CD4-positive, alpha-beta T cell treated with Interleukin-15 for 1 hour (primary cell): ENCODE data around the gene RAD54L.
A peak's percentile ranks its signal among the peaks of the same experiment; 100 is the strongest.
"Not testable (repeated sequence)": the region's sequence is repeated elsewhere in the genome, so short reads cannot be mapped to it uniquely, and the experiment has no call there.

Experiments used
- DNase-seq: peaks from one replicate; pipeline ENCODE4 v3.0.0-alpha.2; 2020

The RAD54L gene

DNA sequence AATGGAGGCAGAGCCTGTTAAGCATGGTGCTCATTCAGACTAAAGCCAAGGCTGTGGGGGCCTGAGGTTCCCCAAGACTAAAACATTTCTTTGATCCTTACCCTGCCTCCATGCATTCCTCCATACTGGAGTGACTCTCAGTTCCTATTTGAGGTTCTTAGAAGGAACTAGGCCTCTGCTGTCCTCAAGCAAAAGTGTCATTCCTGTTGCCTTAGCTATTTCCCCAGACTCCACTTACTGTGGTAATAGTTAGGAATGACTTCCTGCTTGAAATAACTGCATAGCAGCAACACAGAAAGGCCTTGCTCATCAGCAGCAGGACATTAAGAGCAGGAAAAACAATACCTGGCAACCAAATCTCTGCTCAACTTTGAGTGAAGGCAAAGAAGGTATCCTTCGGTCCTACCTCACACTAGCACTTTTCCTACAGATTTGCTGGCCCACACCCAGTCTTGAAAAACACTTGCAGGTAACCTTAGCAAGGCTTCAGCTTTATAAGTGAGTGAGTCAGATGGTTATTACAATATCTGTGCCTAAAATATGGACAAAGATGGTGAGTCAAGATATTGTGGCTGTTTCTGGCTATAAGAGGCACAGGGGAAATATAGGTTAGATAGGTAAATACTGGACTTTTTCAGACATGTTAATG is 41.0 kb downstream of the RAD54L start:
- DNase-seq: no peak

DNA sequence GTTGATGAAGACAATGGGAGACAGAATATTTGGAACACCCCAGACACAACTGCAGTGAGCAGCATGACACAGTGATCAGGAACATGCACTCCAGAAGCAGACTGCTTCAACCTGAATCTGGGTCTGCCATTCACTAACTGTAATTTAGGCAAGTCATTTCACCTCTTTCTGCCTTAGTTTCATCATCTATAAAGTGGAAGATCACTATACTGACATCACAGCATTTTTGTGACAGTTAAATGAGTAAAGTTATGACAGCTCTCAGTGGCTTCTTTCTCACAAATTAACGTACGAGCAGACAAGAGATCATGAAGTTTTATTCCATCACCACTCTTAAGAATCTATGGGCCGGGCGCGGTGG is 41.6 kb downstream of the RAD54L start:
- no peak for DNase-seq

DNA sequence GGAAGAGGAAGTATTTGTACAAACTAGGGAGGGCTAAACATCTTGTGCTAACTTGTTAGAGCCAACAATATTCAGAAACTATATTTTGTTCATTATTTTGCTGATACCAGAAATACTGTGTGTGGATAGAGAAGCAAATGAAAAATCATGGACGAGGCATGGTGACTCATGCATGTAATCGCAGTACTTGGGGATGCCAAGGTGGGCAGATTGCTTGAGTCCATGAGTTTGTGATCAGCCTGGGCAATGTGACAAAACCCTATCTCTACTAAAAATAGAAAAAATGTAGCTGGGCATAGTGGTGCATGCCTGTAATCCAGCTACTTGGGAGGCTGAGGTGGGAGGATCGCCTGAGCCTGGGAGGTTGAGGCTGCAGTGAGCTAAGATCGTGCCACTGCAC is 42.4 kb downstream of the RAD54L start:
- DNase-seq: no peak

DNA sequence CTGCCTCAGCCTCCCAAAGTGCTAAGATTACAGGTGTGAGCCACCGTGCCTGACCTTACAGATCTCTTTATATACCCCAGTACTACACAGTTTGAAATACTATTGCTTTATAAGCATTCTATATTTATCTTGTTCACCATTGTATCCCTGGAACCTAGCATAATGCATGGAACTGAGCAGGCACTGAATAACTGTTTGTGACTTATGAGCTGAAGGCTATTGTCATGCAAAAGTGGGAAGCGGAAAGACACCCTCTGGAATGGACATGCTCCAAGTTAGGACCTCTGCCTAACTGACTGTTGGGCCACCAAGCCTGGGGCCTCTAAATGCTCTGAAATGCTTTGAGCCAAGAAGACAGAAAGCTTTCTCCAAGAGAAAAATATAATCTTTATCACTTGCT is 47.7 kb downstream of the RAD54L start:
- no peak for DNase-seq

DNA sequence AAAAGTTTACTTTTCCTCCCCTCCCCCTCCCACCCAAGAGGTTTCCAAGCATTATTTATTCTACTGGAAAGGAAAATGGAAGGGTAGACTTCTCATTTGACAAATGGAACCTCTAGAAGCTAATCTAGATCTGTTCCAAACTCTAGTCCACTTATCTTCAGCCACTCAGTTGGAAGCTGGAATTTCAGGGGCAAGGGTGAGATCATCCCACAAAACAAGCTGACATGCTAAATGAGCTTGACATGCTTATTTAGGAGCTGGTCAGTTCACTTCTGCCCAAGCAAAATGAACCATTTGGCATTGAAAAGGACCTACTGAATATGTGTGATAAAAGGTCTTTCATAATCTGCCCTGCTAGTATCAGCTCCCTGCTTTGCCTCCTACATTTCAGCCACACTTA is 50.8 kb downstream of the RAD54L start:
- DNase-seq: no peak

DNA sequence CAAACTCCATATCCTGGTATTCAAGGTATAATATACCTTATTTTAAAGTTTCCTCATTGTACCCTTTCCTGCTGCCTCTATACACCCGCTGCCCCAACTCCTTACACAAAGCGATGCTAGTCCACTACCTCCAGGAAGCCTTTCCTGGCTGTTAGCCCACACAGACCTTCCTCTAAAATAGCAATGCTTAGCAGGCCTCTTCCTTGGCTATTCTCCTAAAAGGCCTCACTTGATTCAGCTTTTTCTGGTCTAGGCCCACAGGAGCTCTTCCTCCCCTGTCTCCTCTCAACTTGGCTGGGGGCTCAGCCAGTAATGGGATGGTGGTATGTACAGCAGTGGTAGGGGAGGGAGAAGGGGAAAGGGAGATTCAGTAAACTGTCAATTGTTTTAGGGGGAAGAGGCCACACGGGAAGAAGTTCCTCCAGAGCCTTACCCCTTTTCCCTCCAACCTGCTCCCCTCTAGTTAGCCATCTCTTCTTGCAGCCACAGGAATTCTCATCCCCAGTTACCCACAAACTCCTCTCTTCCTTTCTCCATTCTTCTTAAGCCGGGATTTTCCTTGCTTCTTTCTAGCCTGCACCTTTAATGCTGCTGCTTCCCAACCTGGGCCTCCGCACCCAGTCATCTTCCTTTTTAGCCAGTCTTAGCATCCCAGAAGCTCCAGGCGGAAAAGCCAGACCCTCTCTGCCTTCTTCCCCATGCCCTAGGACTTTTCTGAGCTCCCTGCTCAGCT is 53.3 kb downstream of the RAD54L start:
- DNase-seq: no peak

DNA sequence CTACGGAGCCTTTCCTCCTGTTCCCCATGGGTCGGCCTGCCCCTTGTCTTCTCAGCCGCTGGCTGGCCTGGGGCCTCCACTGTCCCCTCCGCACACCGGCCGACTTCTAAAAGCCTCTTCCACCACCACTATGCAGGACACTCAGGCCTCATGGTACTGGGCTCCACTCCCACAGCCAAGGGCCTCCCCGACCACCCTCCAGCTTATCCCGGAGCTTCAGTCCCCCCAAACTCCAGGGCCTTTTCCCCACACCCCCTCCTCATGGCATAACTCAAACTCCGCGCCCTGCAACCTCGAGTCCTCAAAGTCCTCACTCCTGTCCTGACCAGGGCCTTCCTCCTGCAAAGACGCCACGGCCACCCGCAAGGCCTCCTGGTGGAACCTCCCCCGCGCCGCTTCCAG is 53.8 kb downstream of the RAD54L start:
- no peak for DNase-seq

DNA sequence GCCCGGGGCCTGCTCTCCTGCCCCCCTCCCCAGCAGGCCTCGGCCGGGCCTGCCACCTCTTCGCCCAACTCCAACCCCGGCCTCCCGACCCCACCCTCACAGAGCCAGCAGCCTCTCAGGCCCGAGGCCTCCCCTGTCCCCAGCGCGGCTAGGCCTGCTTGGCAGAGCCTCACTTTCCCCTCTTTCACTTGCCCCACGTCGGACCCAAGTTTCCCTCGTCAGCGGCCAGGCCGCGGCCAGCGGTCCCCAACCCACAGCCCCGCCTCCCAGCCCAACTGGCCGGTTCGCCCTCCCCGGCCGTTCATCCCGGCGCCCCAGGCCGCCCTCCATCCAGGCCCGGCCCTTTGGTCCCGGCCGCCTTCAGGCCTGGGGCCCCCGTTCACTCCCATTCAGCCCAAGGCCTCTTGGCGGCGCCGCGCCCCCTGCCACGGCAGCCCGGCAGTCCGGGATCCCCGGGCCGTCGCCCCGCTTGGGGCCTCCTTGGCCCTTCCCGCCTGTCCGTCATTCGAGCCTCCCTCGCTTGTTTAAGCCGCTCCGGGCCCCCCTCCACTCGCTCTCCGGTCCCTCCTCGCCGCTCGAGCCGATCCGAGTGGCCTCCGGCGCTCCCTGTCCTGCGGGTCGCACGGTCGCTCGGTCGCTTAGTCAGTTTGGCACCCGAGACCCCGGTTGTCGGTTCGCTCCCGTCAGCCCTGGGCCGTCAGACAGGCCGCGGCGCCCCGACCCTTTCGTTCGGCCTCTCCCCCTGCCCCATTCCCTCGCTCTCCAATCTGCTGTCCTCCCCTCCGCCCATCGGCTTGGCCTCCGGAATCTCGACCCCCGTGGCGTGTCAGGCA is 54.5 kb downstream of the RAD54L start:
- DNase-seq: peak; percentile 53

DNA sequence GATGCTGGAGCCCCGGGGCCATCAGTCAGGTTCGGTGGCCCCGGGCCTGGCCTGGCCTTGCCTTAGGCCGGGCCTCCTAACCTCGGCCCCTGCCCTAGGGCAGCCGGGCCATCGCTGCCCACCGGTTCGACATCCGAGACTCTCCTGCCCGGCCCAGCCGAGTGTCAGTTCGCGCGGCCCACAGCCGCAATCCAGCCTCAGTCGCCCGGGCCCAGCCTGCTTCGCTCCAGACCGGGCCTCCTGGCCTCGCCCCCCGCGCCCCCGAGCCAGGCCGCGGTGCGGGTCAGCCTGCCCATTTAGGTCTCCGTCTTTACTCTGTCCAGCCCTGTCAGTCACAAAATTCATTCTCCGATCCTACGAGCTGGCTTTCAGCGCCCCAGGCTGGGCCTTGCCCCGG is 55.1 kb downstream of the RAD54L start:
- no peak for DNase-seq

DNA sequence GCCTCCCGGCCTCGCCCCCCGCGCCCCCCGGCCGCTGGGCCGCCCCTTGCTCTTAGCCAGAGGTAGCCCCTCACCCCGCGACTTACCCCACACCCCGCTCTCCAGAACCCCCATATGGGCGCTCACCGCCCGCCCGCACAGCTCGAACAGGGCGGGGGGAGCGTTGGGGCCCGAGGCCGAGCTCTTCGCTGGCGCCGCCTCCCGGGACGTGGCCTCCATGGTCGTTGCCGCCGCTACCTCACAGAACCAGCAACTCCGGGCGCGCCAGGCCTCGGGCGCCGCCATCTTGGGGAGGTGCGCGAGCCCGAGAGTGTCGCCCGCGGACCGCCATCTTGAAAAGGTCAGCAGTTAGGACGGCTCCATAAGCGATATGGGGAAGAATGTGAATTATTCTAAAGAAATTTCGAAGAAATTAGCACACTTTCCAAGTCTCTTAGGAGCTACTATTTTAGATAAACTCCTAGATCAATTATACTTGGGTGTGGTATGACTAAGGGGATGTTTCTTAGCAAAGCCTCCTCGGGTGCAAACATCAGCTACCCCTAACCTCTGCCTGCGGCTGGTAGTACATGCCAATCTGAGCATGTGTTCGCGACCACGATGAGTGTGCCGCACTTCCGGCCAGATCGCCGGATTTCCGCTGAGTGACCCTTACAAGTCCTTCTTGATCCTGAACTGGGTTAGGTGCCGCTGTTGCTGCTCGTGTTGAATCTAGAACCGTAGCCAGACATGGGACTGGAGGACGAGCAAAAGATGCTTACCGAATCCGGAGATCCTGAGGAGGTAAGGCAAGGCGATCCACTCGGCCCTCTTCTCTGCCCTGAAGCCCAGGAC is 55.7 kb downstream of the RAD54L start, which contains the start of the genes LRRC41 and UQCRH:
LRRC41 (minus strand) TSS at position 579 of the 834 bp plus-strand sequence; CDS start at position 285, 294 bp downstream.
UQCRH (plus strand) TSS at position 661 of the 834 bp plus-strand sequence; CDS start at position 730, 69 bp downstream.
- peak; percentile 92 for DNase-seq

DNA sequence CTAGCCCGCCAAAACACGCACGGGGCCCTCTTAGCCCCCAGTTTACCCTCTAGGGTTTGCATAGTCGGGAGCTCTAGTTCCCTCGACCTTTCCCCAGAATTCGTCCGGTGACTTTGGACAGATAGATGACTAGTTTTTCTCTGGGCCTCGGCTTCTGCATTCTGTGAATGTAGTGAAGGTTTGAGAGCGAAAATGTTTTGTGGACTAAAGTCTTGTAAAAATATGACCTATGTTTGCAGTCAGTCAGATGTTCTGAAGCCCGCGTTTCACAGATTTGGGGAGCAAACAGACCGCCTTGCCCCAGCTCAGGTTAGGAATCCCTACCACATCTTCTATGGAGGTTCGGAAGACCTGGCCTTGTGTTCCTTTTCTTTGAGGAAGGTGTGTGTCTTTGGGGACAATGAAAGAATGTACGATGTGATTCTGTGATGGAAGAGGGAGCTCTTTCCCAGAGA is 56.3 kb downstream of the RAD54L start:
- no peak for DNase-seq

DNA sequence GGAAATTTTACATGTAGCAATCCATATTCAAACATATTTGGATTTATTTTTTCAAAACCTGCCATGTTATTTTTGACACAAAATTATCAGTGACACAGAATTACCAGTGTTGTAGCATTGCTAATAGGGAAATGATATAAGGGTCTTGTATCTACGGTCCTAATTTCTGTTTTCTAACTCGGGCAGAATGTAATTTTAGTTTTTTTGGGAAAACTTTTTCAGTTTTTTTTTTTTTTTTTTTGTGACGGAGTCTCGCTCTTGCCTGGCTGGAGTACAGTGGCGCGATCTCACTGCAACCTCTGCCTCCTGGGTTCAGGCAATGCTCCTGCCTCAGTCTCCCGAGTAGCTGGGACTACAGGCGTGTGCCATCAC is 58.6 kb downstream of the RAD54L start:
- no peak for DNase-seq

DNA sequence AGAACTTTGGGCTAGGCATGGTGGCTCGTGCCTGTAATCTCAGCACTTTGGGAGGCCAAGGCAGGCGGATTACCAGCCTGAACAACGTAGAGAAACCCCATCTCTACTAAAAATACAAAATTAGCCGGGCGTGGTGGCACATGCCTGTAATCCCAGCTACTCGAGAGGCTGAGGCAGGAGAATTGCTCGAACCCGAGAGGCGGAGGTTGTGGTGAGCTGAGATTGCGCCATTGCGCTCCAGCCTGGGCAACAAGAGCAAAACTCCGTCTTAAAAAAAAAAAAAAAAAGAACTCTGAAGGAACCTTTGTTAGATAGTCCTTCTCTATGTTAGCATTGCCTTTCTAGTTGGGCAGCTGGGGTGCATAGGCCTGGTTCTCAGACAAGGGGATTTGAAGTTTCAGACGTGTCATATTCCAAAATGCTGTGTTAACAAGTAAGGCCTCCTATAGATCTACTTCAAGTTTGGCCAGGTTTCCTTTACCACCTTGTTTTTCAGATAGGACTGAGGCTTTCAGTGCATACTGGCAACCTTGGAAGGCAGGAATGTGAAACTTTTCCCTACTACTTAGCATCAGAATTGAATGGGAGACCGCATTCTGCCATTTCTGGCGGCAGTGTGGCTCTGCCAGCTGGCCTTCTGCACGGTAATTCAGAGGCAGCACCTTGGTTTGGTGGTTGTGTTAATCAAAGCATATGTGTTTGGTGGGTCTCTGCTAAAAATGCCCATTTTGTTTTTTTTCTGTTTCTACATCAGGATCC is 62.0 kb downstream of the RAD54L start:
- DNase-seq: no peak

DNA sequence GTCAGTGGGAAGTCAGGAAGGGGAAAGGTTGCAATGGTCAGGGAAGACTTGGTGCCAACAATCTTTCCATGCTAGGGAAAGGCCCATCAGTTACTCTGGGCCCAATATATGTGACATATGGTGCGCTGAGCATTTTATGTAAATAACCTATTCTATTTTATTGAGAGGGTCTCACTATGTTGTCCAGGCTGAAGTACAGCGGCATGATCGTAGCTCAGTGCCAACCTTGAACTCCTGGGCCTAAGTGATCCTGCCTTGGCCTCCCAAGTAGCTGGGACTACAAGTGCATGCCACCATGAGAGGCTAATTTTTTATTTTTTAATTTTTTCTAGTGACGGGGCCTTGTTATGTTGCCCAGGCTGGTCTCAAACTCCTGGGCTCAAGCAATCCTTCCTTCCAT is 62.8 kb downstream of the RAD54L start:
- DNase-seq: no peak

DNA sequence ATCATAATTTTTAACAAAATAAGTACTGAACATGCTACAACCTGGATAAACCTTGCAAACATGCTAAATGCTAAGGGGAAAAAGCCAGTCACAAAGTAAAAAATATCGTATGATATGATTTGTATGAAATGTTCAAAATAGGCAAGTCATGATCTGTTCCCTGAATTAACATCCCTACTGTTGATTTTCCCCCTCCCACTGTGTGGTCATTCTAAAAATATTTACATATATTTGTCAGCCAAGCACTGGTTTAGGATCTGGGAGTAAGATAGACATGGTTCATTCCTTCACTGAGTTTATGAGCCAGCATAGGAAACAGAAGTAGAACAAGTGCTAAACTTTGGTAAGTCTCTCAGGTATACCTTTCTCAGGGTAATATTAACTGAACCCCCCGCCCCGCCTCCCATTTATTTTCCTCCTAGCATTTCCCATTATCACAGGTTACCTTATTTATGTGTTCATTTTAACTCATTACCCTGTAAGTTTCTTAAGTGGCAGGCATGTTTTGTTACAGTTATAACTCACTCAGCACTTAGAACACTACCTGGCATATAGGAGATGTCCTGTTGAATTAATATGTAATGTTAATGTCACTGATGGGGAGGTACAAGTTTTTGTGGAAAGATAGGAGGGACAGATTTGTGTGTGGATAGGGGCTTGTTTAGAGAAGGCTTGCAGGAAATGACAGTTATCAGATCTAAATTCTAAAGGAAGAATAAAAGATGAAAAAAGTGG is 68.3 kb downstream of the RAD54L start:
- no peak for DNase-seq

DNA sequence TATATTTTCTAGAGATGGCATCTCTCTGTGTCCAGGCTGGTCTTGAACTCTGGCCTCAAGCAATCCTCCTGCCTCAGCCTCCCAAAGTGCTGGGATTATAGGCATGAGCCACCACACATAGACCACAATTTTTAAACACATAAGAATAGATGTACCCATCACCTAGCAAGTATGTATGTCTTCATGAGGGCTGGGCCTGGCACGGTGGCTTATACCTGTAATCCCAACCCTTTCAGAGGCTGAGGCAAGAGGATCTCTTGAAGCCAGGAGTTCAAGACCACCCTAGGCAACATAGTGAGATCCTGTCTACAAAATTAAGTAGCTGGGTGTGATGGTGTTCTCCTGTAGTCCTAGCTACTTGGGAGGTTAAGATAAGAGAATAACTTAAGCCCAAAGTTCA is 69.8 kb downstream of the RAD54L start:
- no peak for DNase-seq

DNA sequence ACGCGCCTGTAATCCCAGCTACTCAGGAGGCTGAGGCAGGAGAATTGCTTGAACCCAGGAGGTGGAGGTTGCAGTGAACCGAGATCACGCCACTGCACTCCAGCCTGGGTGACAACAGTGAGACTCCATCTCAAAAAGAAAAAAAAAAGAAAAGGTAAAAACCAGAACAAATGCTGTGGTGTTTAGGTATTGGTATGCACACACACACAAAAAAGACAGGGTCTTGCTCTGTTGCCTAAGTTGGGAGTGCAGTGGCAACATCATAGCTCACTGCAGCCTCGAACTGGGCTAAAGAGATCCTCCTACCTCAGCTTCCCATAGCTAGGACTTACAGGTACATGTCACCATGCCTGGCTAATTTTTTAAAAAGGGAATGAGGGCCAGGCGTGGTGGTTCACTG is 71.7 kb downstream of the RAD54L start:
- DNase-seq: not testable (repeated sequence)

DNA sequence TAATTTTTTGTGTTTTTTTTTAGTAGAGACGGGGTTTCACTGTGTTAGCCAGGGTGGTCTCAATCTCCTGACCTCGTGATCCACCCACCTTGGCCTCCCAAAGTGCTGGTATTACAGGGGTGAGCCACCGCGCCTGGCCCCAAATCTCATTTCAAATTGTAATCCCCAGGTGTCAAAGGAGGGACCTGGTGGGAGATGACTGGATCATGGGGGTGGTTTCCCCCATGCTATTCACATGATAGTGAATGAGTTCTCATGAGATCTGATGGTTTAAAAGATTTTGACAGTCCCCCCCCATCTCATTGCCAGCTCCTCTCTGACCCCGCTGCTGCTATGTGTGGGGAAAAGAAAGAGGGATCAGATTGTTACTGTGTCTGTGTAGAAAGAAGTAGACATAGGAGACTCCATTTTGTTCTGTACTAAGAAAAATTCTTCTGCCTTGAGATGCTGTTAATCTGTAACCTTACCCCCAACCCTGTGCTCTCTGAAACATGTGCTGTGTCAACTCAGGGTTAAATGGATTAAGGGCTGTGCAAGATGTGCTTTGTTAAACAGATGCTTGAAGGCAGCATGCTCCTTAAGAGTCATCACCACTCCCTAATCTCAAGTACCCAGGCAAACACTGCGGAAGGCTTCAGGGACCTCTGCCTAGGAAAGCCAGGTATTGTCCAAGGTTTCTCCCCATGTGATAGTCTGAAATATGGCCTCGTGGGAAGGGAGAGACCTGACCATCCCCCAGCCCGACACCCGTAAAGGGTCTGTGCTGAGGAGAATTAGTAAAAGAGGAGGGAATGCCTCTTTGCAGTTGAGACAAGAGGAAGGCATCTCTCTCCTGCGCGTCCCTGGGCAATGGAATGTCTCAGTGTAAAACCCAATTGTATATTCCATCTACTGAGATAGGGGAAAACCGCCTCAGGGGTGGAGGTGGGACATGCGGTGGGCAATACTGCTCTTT is 72.7 kb downstream of the RAD54L start:
- not testable (repeated sequence) for DNase-seq

DNA sequence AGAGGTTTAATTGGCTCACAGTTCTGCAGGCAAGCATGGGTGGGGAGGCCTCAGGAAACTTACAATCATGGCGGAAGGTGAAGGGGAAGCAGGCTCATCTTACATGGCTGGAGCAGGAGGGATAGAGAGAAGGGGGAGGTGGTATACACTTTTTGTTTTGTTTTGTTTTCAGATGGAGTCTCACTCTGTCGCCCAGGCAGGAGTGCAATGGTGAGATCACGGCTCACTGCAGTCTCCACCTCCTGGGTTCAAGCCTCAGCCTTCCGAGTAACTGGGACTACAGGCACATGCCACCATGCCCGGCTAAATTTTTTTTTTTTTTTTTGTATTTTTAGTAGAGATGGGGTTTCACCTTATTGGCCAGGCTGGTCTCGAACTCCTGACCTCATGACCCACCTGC is 74.6 kb downstream of the RAD54L start:
- not testable (repeated sequence) for DNase-seq
